GM18505 (cell line): ENCODE data around the gene TANK.
"Not testable (repeated sequence)": the region's sequence is repeated elsewhere in the genome, so short reads cannot be mapped to it uniquely, and the experiment has no call there.

ENCODE experiments used
- ATAC-seq: cut with Tn5 transposase; IDR thresholded peaks from one replicate; pipeline ENCODE4 v1.9.1; 2021; ENCODE audit not compliant: unreplicated experiment
- POLR2A ChIP-seq: IDR thresholded peaks from 4 replicates; pipeline ENCODE4 v1.6.1; 2011; ENCODE audit warnings: borderline replicate concordance; ENCODE audit not compliant: insufficient read depth, insufficient read length; ENCODE audit errors: extremely low read depth

The TANK gene

GRCh38 chr2:161269111-161269510 lies 108.9 kb downstream of the TANK start:
- ATAC-seq: no peak
- TF ChIP-seq POLR2A: no peak

DNA sequence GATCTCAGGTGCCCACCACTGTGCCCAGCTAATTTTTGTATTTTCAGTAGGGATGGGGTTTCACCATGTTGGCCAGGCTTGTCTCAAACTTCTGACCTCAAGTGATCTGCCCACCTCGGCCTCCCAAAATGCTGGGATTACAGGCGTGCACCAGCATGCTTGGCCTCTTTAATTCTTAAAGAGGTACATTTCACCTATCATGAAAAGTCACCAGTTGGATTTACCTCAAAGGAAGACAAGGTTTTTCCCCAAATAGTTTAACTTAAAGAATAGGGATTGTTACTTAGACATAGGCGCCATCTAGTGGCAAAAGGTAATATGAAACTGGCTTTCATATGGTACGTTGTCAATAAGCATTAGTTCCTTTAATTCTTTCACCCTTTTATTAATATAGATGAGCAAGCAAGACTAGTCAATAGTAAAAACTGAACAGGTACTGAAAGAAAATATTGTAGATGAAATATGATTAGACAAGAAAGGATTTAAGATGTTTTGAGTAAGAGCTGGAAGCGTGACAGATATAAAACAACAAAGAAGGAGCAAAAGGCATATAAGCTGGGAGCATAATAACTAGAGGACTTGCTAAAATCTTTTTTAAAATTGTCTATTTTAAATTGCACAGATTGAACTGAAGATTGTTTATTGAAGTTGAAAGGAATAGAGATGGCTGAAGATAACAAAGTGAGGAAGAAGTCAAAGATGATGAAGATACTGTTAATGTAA lies 113.0 kb downstream of the TANK start:
- peak; percentile 73 for ATAC-seq
- TF ChIP-seq POLR2A: no peak

DNA sequence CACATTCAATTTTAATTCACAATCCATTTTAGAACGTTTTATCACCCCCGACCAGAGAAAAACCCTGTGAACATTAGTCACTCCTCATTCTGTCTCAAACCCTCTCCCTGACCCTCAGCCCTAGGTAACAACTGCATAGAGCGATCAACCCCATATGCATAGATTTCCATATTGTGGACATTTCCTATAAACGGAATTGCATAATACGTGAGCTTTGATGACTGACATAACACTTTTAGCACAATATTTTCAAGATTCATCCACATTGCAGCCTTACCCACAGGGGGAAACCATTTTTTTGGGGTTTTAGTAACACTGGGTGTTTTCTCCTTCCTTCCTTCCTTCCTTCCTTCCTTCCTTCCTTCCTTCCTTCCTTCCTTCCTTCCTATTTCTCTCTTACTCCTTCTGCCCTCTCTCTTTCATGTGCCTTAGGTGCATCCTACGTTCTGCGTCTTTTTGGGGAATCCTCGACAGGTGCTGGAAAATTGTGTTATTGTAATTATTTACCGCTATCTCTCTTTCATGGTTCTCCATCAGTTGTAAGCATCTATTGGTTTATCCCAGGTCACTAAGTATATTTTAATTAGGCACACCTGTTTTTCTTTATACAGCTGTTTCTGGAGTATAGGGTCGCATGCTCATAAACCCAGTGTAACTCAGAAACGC lies 118.5 kb downstream of the TANK start:
- not testable (repeated sequence) for ATAC-seq

- ATAC-seq: not testable (repeated sequence)
Measured at GRCh38 chr2:161279230-161279815, 119.1 kb downstream of the TANK start.

DNA sequence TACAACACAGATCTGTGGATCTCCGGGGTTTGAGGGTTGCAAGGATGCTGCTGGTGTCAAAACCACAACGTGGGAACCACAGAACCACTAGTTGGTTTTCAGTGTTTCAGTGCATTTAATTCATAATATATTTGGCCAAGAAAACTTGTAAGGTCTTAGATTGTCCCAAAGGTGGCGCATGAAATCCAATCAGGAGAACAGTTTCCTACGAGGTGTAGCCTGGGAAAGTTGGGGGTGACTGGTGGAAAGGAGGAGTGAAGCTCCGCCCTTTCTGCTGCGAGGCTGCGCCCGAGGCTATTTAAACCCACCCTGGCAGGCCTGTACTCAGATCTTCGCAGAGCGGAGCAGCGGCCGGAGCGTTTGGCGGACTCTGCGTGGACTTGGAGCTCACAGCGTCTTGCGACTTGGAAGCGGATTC lies 120.7 kb downstream of the TANK start:
- not testable (repeated sequence) for ATAC-seq

- ATAC-seq: not testable (repeated sequence)
Measured at GRCh38 chr2:161281615-161282310, 121.5 kb downstream of the TANK start.

- ATAC-seq: not testable (repeated sequence)
Measured at GRCh38 chr2:161282311-161282644, 122.0 kb downstream of the TANK start.

DNA sequence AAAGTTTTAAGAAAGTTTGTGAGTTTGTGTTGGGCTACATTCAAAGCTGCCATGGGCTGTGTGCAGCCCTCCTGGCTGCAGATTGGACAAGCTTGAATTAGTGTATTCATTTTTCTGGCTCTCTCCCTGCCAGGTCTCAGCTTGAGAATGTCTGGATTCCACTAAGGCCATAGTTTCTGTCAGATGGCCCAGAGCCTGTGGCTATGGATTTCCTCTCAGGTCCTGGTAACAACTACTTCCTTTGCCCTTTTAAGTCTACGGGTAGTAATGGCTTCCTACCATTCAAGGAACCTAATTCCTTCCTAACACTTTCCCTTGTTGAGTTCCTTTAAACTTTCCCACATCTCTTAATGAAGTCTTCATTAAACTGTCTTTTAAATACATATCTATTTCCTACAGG lies 123.7 kb downstream of the TANK start:
- no peak for TF ChIP-seq POLR2A
- ATAC-seq: no peak
